CD4-positive, alpha-beta memory T cell (primary cell): Measurements from ENCODE around the gene METTL26. TPM values are rescaled to one million over a fixed set of nuclear protein-coding genes. Genes with fewer than 3 reads are reported as not detected.

Source experiments
- CTCF ChIA-PET: fragments of 350-600 bp; sonication (Branson Sonifier 250); formaldehyde crosslinking; loops from one replicate; lab custom pipeline; 2021; ENCODE audit warnings: inconsistent platforms; ENCODE audit not compliant: partially characterized antibody; lab: Charles Lee
- POLR2A ChIA-PET: fragments of 350-600 bp; sonication (Branson Sonifier 250); formaldehyde crosslinking; loops from one replicate; lab custom pipeline; 2021; ENCODE audit not compliant: partially characterized antibody; lab: Charles Lee
- DNase-seq, 5 donors: peaks; one replicate each; pipeline versions ENCODE4 v3.0.0 to v3.0.0-alpha.2; 2020 to 2022; ENCODE audit warnings: mixed read lengths in 1 of 5
- H3K27ac ChIP-seq: one replicate; pipeline ENCODE4 v1.7.0; 2013; ENCODE audit warnings: low read depth, low read length
- H3K27me3 ChIP-seq: 2 replicates; pipeline ENCODE4 v1.7.0; 2013; ENCODE audit warnings: mild to moderate bottlenecking, low read length, moderate library complexity; ENCODE audit not compliant: insufficient read depth
- H3K36me3 ChIP-seq: 2 replicates; pipeline ENCODE4 v1.7.0; 2013; ENCODE audit warnings: mild to moderate bottlenecking, low read length, moderate library complexity; ENCODE audit not compliant: insufficient read depth
- H3K4me1 ChIP-seq: 2 replicates; pipeline ENCODE4 v1.7.0; 2013; ENCODE audit warnings: mild to moderate bottlenecking, low read length, moderate library complexity; ENCODE audit not compliant: insufficient read depth
- H3K4me3 ChIP-seq, 2 donors: one replicate each; pipeline ENCODE4 v1.7.0; 2013; ENCODE audit warnings: low read length in 2 of 2, mild to moderate bottlenecking in 1 of 2
- H3K9me3 ChIP-seq, 2 donors: one replicate each; pipeline ENCODE4 v1.7.0; 2013; ENCODE audit warnings: low read length in 2 of 2, control low read depth in 1 of 2; ENCODE audit not compliant: control insufficient read depth in 1 of 2
- H3K27ac Mint-ChIP-seq, 7 donors: one replicate each; pipeline ENCODE4 v1.8.0; 2020 to 2021; ENCODE audit warnings: mixed read lengths in 7 of 7, mild to moderate bottlenecking in 6 of 7, inconsistent platforms in 3 of 7, moderate library complexity in 3 of 7
- H3K27me3 Mint-ChIP-seq, 2 donors: one replicate each; pipeline ENCODE4 v1.8.0; 2020 to 2021; ENCODE audit warnings: mixed read lengths in 2 of 2
- H3K36me3 Mint-ChIP-seq, 2 donors: one replicate each; pipeline ENCODE4 v1.8.0; 2020 to 2021; ENCODE audit warnings: mixed read lengths in 2 of 2, inconsistent platforms in 1 of 2, mild to moderate bottlenecking in 1 of 2
- H3K4me1 Mint-ChIP-seq, 4 donors: one replicate each; pipeline ENCODE4 v1.8.0; 2020 to 2021; ENCODE audit warnings: mixed read lengths in 4 of 4, mild to moderate bottlenecking in 1 of 4
- H3K4me3 Mint-ChIP-seq, 8 donors: one replicate each; pipeline ENCODE4 v1.8.0; 2020 to 2021; ENCODE audit warnings: mixed read lengths in 8 of 8, mild to moderate bottlenecking in 7 of 8, moderate library complexity in 6 of 8, inconsistent platforms in 3 of 8
- H3K9me3 Mint-ChIP-seq, 8 donors: one replicate each; pipeline ENCODE4 v1.8.0; 2020 to 2021; ENCODE audit warnings: mixed read lengths in 8 of 8, mild to moderate bottlenecking in 5 of 8, inconsistent platforms in 3 of 8, moderate library complexity in 1 of 8
- intact Hi-C: fragments of 100-400 bp; cut with micrococcal nuclease; formaldehyde crosslinking; loops from one replicate; pipeline ENCODE4 v1.15.1; 2023
- polyA plus RNA-seq, 2 donors: library from polyadenylated mRNA; unstranded; fragments of 300-500 nt; fragmentation: Illumina TruSeq; gene quantifications; one replicate each; pipeline ENCODE4 v1.2.3, GENCODE V29; 2021
- total RNA-seq, 2 experiments: library from RNA; stranded (reverse); gene quantifications; one replicate each; pipeline ENCODE4 v1.2.3, GENCODE V29; 2021

The METTL26 gene
- total and polyA plus RNA-seq, 4 experiments from 2014 or later, result 68.4 to 106 (median 82.1) TPM

DNA sequence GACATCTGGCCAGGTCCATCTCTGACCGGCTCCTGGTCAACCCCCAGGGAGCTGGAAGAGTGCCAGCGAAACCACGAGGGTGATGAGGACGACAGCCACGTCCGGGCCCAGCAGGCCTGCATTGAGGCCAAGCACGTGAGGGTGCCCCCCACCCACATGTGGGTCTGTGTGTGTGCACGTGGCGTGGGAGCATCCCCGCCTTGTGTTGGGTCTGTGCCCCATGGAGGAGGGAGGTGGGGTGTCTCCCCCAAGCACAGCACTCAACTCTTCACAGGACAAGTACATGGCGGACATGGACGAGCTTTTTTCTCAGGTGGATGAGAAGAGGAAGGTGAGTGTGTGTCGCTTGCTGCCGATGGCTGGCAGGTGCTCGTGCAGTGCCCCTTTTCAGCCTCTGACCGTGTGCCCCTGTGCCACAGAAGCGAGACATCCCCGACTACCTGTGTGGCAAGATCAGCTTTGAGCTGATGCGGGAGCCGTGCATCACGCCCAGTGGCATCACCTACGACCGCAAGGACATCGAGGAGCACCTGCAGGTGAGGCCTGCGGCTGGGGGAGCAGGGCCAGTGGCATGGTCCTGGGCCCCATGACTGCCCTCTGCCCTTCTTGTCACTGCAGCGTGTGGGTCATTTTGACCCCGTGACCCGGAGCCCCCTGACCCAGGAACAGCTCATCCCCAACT, 45.8 kb upstream of the METTL26 start:
- Mint-ChIP-seq H3K27ac (peak overlapping the region in 5 of 7 donors; percentile 36 to 91 (median 84)), H3K27me3 (no peaks in the 10 kb centered on the region), H3K4me3 (peak overlapping the region; percentile 65 to 88 (median 74)), H3K4me1 (peaks cover 5 to 45% (median 29%) of the 10 kb centered on the region in 4 donors), H3K36me3 (peaks cover 4 to 17% of the 10 kb centered on the region in 2 donors), H3K9me3 (peaks cover 0 to 1% (median 0%) of the 10 kb centered on the region in 8 donors)
- POLR2A ChIA-PET, result interaction anchor here (0.9 to 10.2 kb wide), 8 partner anchors 10 to 46 kb away, joined by 3 to 212 read pairs (median 5); partner anchors contain the start of genes ANTKMT, METTL26, RHOT2 and WDR24
- Histone ChIP-seq H3K4me1 (peaks cover 57% of the 10 kb centered on the region), H3K4me3 (peak overlapping the region in 1 of 2 donors; percentile 62), H3K27me3 (no peaks in the 10 kb centered on the region), H3K27ac (no peak overlapping the region), H3K9me3 (no peaks in the 10 kb centered on the region), H3K36me3 (peaks cover 12% of the 10 kb centered on the region)
- DNase-seq, result no peak
- CTCF ChIA-PET, result no interaction called here
- intact Hi-C loops, result no loop called here

DNA sequence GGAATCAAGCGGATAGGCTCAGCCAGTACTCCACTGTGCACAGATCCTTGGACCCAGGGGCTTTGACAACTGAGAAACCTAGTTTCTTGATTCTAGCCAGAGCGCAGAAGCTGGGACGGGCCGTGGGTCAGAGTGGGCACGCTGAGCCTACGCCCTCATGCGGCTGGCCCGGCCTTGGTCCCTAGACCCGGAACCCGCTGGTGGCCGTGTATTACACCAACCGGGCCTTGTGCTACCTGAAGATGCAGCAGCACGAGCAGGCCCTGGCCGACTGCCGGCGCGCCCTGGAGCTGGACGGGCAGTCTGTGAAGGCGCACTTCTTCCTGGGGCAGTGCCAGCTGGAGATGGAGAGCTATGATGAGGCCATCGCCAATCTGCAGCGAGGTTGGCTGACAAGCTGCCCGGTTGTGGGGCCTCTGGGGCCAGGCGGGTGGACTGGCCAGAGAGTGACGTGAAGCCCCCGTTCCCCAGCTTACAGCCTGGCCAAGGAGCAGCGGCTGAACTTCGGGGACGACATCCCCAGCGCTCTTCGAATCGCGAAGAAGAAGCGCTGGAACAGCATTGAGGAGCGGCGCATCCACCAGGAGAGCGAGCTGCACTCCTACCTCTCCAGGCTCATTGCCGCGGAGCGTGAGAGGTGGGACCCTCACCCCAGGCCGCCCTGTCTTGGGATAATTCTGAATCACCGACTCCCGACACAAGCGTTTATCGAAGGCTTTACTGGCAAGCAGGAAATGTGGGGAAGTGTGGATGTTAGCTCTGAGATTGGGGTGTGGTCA, 45.1 kb upstream of the METTL26 start:
- intact Hi-C loops, result no loop called here
- Mint-ChIP-seq H3K9me3 (peaks cover 0 to 1% (median 0%) of the 10 kb centered on the region in 8 donors), H3K4me1 (peaks cover 5 to 49% (median 33%) of the 10 kb centered on the region in 4 donors), H3K4me3 (peak overlapping the region; percentile 69 to 84 (median 76)), H3K36me3 (peaks cover 4 to 19% of the 10 kb centered on the region in 2 donors), H3K27me3 (no peaks in the 10 kb centered on the region), H3K27ac (peak overlapping the region in 6 of 7 donors; percentile 22 to 89 (median 56))
- H3K4me3 ChIP-seq, result peak overlapping the region; percentile 14 to 62
- H3K36me3 ChIP-seq, result peaks cover 12% of the 10 kb centered on the region
- H3K4me1 ChIP-seq, result peaks cover 56% of the 10 kb centered on the region
- POLR2A ChIA-PET, result interaction anchor here (0.9 to 10.2 kb wide), 12 partner anchors 9 to 97 kb away, joined by 3 to 212 read pairs (median 4); partner anchors contain the start of genes ANTKMT, CCDC78, METTL26 and RHOT2
- no peak for DNase-seq
- no peaks in the 10 kb centered on the region for H3K9me3 ChIP-seq
- peak overlapping the region; percentile 70 for H3K27ac ChIP-seq
- H3K27me3 ChIP-seq, result no peaks in the 10 kb centered on the region
- CTCF ChIA-PET, result no interaction called here

DNA sequence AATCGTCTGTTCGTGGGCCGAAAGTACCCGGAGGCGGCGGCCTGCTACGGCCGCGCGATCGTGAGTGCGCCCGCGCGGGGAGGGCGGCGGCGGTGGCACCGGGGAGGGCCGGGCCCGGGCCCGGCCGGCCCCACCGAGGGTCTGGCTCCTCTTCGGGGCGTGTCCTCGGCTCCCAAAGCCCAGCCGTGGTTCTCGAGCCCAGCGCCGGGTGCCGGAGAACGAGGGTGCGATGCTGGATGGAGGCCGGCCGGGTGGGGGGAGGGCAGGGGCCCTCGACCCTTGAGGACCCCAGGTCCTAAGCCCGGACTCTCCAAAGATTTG, 44.5 kb upstream of the METTL26 start:
- Mint-ChIP-seq H3K27ac (peak overlapping the region in 3 of 7 donors; percentile 57 to 89 (median 62)), H3K9me3 (peaks cover 0 to 1% (median 0%) of the 10 kb centered on the region in 8 donors), H3K4me1 (peaks cover 5 to 46% (median 32%) of the 10 kb centered on the region in 4 donors), H3K27me3 (no peaks in the 10 kb centered on the region), H3K36me3 (peaks cover 4 to 19% of the 10 kb centered on the region in 2 donors), H3K4me3 (peak overlapping the region; percentile 71 to 84 (median 78))
- no peak for DNase-seq
- Histone ChIP-seq H3K36me3 (peaks cover 12% of the 10 kb centered on the region), H3K4me1 (peaks cover 51% of the 10 kb centered on the region), H3K4me3 (peak overlapping the region; percentile 14 to 62), H3K9me3 (no peaks in the 10 kb centered on the region), H3K27me3 (no peaks in the 10 kb centered on the region), H3K27ac (peak overlapping the region; percentile 70)
- CTCF ChIA-PET, result no interaction called here
- intact Hi-C loops, result no loop called here
- POLR2A ChIA-PET, result interaction anchor here (0.7 to 10.2 kb wide), 13 partner anchors 9 to 96 kb away, joined by 3 to 212 read pairs (median 5); partner anchors contain the start of genes CCDC78, MCRIP2, METTL26 and RHOT2

DNA sequence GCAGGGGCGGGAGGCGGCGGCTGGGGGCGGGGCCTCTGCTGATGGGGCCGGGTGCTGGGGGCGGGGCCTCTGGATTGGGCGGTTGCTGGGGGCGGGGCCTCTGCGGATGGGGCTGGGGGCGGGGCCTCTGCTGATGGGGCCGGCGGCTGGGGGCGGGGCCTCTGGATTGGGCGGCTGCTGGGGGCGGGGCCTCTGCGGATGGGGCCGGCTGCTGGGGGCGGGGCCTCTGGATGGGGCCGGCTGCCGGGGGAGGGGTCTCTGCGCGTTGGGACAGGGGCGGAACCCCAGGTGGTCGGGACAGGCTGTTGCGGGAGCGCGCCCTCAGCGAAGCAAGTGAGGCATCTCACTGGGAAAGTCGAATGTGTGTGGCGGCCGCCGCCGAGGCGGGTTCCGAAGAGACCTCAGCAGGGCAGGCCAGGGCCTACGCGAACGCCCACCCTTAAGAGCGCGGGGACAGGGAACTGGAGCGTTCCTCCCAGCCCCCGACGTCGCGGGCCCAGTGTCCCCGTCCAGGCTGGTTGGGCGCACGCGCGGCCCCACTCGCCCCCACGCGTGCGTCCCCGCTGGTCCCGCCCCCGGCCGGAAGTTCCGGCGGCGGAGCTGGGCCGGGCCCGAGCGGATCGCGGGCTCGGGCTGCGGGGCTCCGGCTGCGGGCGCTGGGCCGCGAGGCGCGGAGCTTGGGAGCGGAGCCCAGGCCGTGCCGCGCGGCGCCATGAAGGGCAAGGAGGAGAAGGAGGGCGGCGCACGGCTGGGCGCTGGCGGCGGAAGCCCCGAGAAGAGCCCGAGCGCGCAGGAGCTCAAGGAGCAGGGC, 43.9 kb upstream of the METTL26 start, which contains the start of gene STUB1:
TSS of gene STUB1 (plus strand) at position 597 of the 811 bp plus-strand sequence. CDS start at position 713, 116 bp downstream.
- Histone ChIP-seq H3K4me1 (peaks cover 49% of the 10 kb centered on the region), H3K27ac (peak within 1 kb of the TSS; percentile 70), H3K36me3 (peaks cover 12% of the 10 kb centered on the region), H3K9me3 (no peaks in the 10 kb centered on the region), H3K4me3 (peak within 1 kb of the TSS; percentile 14 to 62), H3K27me3 (no peaks in the 10 kb centered on the region)
- POLR2A ChIA-PET, result interaction anchor here (0.7 to 10.2 kb wide), 14 partner anchors 8 to 96 kb away, joined by 3 to 212 read pairs (median 4); partner anchors contain the start of genes CCDC78, MCRIP2, METTL26 and RHOT2
- CTCF ChIA-PET, result interaction anchor here (1.6 kb wide), 1 partner anchor 32 kb away, joined by 4 read pairs; no protein-coding TSS in a partner anchor
- Mint-ChIP-seq H3K4me3 (peak within 1 kb of the TSS; percentile 78 to 87 (median 81)), H3K27me3 (no peaks in the 10 kb centered on the region), H3K4me1 (peaks cover 5 to 49% (median 34%) of the 10 kb centered on the region in 4 donors), H3K27ac (peak within 1 kb of the TSS; percentile 48 to 92 (median 90)), H3K36me3 (peaks cover 4 to 19% of the 10 kb centered on the region in 2 donors), H3K9me3 (peaks cover 0 to 1% (median 0%) of the 10 kb centered on the region in 8 donors)
- DNase-seq, result peak; percentile 80 to 90 (median 83)
- intact Hi-C loops, result loop anchor here (1.0 to 2.0 kb wide), 3 partner anchors 12 to 91 kb away; partner anchors contain the start of genes METTL26 and RHOT2

DNA sequence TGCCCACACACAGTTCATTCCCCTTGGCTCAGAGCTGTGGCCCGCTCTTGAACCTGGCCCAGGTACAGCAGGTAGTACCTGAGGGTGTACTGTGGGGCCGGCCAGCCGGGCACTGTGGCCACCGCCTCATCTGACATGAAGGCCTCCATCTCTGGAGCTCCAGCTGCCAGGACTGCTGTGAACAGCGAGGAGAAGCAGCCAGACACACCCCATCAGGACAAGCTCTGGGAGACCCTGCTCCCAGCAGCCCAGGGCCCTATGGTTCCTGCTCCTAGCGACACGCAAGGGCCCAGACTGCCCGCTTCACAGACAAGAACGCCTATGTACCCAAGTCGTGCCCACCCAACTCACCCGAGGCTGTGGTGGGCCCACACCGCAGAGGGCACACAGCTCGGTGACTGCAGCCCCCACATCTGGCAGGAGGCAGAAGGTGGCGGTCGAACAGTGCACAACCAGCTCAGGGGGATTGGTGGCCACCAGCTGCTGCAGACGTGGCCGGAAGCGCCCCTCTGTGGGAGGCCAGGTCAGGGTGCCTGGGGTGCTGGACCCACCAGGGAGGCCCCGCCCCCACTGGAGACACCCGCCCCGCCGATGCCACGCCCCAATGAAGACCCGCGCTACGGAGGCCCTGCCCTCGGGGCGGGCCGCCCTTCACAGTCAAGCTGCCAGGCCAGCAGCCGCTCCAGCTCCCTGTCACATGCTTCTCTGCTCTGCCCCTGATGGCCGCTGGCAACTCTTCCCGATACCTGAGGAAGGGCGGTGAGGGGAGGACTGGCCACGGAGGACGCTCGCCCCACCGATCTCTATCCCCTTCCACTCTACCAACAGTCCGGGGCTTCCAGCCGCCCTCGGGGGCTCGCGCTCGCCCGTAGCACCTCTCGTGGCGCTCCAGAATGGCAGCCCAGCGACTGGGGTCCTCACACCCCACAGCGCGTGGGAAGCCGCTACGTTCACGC, 43.0 kb upstream of the METTL26 start:
- intact Hi-C loops, result loop anchor here (1.0 to 2.0 kb wide), 3 partner anchors 11 to 90 kb away; partner anchors contain the start of genes METTL26 and RHOT2
- Histone ChIP-seq H3K4me3 (peak overlapping the region in 1 of 2 donors; percentile 57), H3K4me1 (peaks cover 49% of the 10 kb centered on the region), H3K9me3 (no peaks in the 10 kb centered on the region), H3K36me3 (peaks cover 12% of the 10 kb centered on the region), H3K27ac (peak overlapping the region; percentile 50), H3K27me3 (no peaks in the 10 kb centered on the region)
- peaks cover 0 to 1% (median 0%) of the 10 kb centered on the region in 8 donors for H3K9me3 Mint-ChIP-seq
- H3K27ac Mint-ChIP-seq, result peak overlapping the region; percentile 65 to 91 (median 81)
- peak in 3 of 5 donors; percentile 44 to 64 (median 51) for DNase-seq
- CTCF ChIA-PET, result interaction anchor here (1.3 to 1.6 kb wide), 2 partner anchors 11 to 33 kb away, joined by 4 to 5 read pairs; partner anchors contain the start of gene RHOT2
- H3K36me3 Mint-ChIP-seq, result peaks cover 4 to 17% of the 10 kb centered on the region in 2 donors
- H3K4me3 Mint-ChIP-seq, result peak overlapping the region; percentile 71 to 82 (median 80)
- POLR2A ChIA-PET, result interaction anchor here (1.0 to 10.2 kb wide), 5 partner anchors 11 to 42 kb away, joined by 3 to 212 read pairs (median 14); partner anchors contain the start of genes METTL26, RHOT2, WDR24 and WDR90
- no peaks in the 10 kb centered on the region for H3K27me3 Mint-ChIP-seq
- peaks cover 5 to 51% (median 34%) of the 10 kb centered on the region in 4 donors for H3K4me1 Mint-ChIP-seq
